Measurements from ENCODE around the gene CFDP1.

CFDP1 gene

DNA sequence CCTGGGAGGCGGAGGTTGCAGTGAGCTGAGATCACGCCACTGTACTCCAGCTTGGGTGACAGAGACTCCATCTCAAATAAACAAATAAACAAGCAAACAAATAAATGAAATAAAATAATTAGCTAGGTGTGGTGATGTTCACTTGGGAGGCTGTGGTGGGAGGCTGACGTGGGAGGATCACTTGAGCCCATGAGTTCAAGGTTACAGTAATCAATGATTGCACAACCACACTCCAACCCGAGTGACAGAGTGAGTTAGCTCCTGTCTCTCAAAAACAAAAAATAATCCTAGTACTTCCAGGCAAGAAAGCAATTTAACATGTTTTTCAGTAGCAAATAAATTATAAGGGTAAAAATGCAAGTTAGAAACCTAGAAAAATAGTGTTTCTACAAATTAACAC lies 26.4 kb downstream of the CFDP1 start:
- DNase-seq (ENCODE audit: low read depth), result no peak

- DNase-seq (ENCODE audit: low read depth), result no peak
Measured at GRCh38 chr16:75402821-75403475, 30.4 kb downstream of the CFDP1 start.

- DNase-seq (ENCODE audit: low read depth), result no peak
Measured at GRCh38 chr16:75402159-75402820, 31.0 kb downstream of the CFDP1 start.

DNA sequence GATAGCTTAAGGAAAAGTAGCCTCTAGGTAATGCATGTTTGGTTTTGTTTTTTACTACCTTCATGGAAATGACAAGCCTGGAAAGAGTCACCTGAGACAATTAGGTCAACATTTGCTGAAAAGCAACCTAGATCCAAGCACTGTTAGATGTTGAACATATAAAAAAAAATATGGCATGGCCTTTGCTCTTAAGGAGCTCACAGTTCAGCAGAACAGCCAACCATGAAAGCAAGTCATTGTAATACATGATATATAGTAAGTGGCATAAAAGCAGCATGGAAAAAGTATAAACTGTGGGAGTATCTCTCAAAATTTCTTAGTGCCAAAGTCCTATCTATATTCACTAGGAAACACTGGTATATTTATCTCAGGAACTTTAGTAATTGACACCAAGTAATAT lies 31.6 kb downstream of the CFDP1 start:
- DNase-seq (ENCODE audit: low read depth), result no peak

DNA sequence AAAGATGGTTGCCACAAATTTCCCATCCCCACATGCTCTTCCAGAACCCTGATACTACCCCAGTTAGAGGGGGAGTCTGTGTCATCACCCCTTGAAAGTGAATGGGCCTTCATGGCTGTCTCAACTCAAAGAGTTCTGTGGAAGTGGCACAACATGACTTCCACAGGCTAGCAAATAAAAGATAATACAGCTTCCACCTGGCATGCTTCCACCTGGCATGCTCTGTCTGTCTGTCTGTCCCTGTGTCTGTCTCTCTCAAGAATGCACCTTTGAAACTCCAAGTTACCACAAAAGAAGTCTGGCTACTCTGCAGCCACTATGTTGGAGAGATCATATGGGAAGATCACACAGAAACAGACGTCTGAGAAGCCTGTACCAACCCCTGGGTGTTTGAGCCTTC lies 35.0 kb downstream of the CFDP1 start:
- DNase-seq (ENCODE audit: low read depth), result no peak

DNA sequence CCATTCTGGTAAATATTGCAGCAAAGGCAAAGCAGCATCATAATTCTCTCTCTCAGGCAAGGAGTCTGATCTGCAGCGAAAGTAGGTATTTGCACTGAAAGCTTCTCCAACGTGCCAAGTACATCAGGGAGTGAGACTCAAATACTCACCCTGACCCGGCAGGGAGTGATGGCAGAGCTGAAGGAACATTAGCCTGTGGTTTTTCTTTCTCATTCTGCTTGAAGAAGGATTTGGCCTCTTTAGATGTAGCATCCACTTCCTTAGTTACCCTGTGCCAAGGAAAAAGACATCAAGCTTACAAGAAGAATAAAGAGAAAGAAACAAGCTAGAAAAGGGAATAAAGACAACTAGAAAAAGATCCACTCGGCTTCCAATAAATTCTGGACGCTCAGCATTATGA lies 38.4 kb downstream of the CFDP1 start:
- no peak for DNase-seq (ENCODE audit: low read depth)

GRCh38 chr16:75392906-75393305 lies 40.4 kb downstream of the CFDP1 start:
- DNase-seq (ENCODE audit: low read depth), result no peak

DNA sequence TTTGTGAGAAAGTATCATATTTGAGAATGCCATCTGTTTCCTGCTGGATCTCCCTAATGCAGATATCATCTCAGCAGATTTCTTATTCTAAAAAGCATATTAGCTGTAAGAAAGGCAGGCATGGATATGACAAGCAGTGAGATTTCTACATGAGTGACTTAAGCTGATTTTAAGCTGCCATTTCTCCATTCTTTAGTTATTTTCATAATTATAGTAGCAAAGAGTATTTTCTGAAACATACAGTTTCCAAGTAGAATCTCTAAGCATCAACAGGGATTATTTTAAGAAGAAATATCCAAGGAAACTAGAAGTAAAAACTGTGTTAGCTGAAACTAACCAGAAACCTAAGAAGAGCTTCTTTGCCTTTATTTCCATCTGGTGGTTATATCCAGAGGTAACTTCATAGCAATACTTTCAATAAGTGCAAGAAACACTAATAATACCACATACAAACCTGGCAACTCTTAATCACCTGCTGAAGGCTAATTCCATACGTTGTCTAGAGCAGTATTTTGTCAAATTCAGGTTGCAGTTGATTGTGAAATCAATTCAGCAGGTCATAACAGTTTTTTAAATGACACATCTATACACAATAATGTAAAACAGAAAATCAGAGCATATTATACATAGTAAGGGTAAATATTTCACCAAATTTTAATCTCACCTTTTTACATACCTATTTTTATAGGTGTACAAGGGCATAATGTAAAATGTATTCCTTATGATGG lies 42.2 kb downstream of the CFDP1 start:
- no peak for DNase-seq (ENCODE audit: low read depth)

GRCh38 chr16:75389096-75389690 lies 44.1 kb downstream of the CFDP1 start:
- DNase-seq (ENCODE audit: low read depth), result no peak

- DNase-seq (ENCODE audit: low read depth), result no peak
Measured at GRCh38 chr16:75387951-75388350, 45.4 kb downstream of the CFDP1 start.

GRCh38 chr16:75385507-75386152 lies 47.7 kb downstream of the CFDP1 start:
- no peak for DNase-seq (ENCODE audit: low read depth)

DNA sequence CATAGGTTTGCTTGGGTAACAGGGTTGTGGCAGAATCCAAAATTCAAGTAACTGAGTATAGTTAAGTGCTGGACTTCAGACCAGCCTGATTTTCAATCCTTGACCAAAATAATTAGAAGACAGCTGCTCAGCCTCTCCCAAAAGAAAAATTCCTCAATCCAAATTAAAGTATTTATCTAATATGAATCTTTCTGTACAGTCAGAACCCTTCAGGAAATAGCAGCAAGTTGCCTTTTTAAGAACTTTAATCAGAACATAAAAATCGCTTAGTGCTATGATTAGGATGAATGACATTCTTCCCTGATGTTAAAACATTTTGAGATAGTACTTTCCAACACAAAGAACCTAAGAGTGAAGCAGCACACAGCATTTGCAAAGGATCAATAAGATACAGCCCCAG lies 50.2 kb downstream of the CFDP1 start:
- DNase-seq (ENCODE audit: low read depth), result no peak

DNA sequence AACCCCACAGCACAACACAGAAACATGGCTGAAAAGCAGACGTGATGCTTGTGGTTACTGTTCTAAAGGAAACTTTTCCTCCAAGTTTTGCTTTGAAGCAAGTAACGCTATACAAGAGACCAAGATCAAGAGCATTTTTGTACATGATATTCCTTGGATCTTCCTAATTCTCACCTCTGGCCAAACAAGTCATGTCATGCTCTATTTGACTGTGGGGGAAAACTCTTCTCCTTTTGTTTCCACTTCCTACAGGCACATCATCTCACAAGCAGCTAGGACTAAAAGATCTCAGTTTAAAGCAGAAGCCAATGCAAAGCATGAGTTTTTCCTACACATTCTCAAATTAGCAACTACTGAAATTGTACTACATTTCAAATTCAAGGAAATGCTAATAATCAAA lies 50.7 kb downstream of the CFDP1 start:
- no peak for DNase-seq (ENCODE audit: low read depth)

- no peak for DNase-seq (ENCODE audit: low read depth)
Measured at GRCh38 chr16:75380870-75381269, 52.4 kb downstream of the CFDP1 start.

- no peak for DNase-seq (ENCODE audit: low read depth)
Measured at GRCh38 chr16:75379911-75380847, 53.1 kb downstream of the CFDP1 start.

DNA sequence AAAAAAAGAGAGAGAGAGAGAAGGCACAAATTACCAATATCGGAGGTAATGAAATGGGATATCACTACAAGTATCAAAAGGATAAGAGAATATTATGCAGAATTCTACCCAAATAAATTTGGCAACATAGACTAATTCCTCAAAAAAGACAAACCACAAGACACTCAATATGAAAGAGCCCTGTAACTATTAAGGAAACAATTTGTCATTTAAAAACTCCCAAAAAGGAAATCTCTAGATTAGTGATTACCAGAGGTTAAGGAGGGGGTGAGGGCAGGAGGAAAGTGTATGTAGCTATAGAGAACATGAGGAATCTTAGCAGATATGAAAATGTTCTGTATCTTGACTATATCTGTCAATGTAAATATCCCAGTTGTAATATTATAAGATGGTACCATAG lies 54.0 kb downstream of the CFDP1 start:
- no peak for DNase-seq (ENCODE audit: low read depth)

- no peak for DNase-seq (ENCODE audit: low read depth)
Measured at GRCh38 chr16:75378616-75379015, 54.7 kb downstream of the CFDP1 start.

DNA sequence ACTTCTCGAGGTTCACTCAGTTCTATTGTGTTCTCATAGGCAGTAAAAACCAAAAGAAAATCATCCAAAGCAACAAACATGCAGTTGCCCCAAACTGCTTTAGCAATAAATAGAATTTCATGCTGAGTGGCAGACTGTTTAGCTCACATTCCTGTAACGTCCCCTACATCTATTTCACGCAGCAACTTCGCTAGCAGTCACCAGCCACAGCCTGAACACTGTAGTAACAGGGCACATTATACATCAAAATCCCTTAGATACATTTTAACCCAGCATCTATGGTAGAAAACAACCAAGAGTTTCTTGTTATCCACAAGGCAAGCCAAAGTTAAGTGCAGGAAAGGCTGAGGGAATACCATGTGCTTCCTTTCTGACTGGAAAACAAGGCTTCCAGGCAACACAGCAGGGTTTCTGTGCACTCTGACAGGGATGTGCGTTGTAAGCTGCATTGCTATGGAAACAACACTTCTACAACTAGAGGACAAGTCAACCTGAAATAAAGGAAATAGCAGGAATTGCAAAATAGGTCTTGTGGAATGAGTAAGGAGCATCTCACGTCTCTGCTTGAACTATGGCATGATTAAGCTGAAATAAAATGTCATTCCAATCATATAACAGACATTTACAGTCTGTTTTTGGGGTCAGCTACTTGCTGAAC lies 55.4 kb downstream of the CFDP1 start:
- peak; percentile 97 for DNase-seq (ENCODE audit: low read depth)

DNA sequence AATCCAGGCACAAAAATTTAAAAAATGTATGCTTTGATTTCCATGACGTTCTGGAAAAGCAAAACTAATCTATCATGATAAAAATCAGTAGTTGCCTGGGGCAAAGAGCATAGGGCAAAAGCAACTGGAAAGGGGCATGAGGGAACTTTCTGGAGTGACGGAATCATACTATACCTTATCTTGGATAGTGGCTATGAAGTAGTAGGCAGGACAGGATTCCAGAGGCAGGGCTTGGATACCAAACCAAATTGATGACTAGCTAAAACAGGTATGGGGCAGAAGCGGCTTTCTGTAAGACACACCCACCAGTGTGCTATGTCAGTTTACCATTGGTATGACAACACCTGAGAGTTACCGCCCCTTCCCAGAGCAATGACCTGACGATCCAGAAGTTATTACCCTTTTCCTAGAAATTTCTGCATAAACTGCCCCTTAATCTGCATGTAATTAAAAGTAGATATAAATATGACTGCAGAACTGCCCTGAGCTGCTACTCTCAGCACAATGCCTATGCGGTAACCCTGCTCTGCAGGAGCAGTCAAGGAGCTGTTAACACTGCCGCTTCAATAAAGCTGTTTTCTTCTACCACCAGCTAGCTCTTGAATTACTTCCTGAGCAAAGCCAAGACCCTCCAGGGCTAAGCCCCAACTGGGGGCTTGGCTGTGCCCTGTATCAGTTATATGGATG lies 56.7 kb downstream of the CFDP1 start:
- no peak for DNase-seq (ENCODE audit: low read depth)

- no peak for DNase-seq (ENCODE audit: low read depth)
Measured at GRCh38 chr16:75374388-75374787, 58.9 kb downstream of the CFDP1 start.

All from non-pigmented ciliary epithelial cell (primary cell).